Osteocyte (in vitro differentiated cells): ENCODE data around the gene TRIP13. TPM values are rescaled to one million over a fixed set of nuclear protein-coding genes. Genes with fewer than 3 reads are reported as not detected.
A peak's percentile ranks its signal among the peaks of the same experiment; 100 is the strongest.

ENCODE experiments used
- DNase-seq: peaks from one replicate; pipeline ENCODE4 v3.0.0; 2021; ENCODE audit warnings: mixed read lengths; ENCODE audit not compliant: unreplicated experiment; ENCODE audit errors: extremely low spot score
- H3K27ac Mint-ChIP-seq: one replicate; pipeline ENCODE4 v1.8.0; 2021; ENCODE audit warnings: mild to moderate bottlenecking, mixed read lengths; ENCODE audit not compliant: unreplicated experiment
- H3K27me3 Mint-ChIP-seq: one replicate; pipeline ENCODE4 v1.8.0; 2021; ENCODE audit warnings: mixed read lengths; ENCODE audit not compliant: unreplicated experiment
- H3K36me3 Mint-ChIP-seq: one replicate; pipeline ENCODE4 v1.8.0; 2021; ENCODE audit warnings: mixed read lengths; ENCODE audit not compliant: unreplicated experiment
- H3K4me1 Mint-ChIP-seq: one replicate; pipeline ENCODE4 v1.8.0; 2021; ENCODE audit warnings: mixed read lengths; ENCODE audit not compliant: unreplicated experiment
- H3K4me3 Mint-ChIP-seq: one replicate; pipeline ENCODE4 v1.8.0; 2021; ENCODE audit warnings: mild to moderate bottlenecking, moderate library complexity, mixed read lengths; ENCODE audit not compliant: unreplicated experiment
- H3K9me3 Mint-ChIP-seq: one replicate; pipeline ENCODE4 v1.8.0; 2021; ENCODE audit warnings: mixed read lengths; ENCODE audit not compliant: unreplicated experiment
- CTCF ChIP-seq: fragments of 200-600 bp; sonication (generic); IDR thresholded peaks from 2 replicates; pipeline ENCODE4 v1.5.0; 2021; ENCODE audit warnings: antibody characterized with exemption, mild to moderate bottlenecking, moderate library complexity
- total RNA-seq: library from RNA; stranded (reverse); gene quantifications from 2 replicates; pipeline ENCODE4 v1.2.1, GENCODE V29; 2021

Gene TRIP13
- total RNA-seq, 1 donor from 2014 or later, result 6.9 TPM

DNA sequence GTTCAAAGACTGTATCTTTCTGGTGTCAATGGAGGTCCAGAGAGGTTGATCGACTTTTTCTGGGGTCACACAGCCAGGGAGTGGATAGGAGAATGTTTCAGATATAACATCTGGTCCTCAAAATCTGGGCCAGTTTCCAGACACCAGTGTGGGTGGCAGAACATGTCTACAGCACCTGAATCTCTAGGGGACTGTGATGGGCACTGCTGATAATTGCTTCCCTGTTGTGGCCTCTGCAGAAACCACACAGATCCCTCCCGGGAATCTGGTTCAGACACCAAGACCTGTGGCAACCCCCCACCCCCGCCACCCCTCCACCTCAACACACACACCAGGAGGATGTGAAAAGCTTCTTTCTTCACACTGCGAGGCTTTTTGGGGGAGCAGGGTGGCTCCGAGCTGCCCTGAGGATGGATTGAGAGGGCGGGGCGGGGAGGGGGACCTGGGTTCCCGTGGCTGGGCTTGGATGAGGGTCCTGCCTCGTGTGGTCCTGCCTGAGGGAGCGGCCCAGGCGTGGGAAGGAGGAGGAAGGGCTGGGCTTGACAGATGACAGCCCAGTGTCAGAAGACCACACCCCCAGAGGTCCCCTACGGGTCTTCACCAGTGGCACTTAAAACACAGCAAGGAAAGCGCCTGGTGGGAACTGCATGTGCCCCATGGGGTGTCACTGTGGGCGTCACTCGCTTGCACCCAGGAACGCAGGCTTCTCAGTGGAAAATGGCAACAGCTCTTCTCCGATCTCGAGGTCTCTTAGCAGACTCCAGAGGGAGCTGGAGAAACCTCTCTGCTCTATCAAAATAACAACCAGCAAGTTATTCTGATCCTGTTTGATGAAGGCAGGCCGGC is 55.2 kb downstream of the TRIP13 start:
- Mint-ChIP-seq H3K27me3 (peaks cover 66% of the 10 kb centered on the region), H3K4me1 (peaks cover 11% of the 10 kb centered on the region), H3K9me3 (peaks cover 18% of the 10 kb centered on the region), H3K4me3 (no peak overlapping the region), H3K27ac (no peak overlapping the region), H3K36me3 (peaks cover 2% of the 10 kb centered on the region)
- peak; percentile 7 for TF ChIP-seq CTCF
- DNase-seq, result no peak

DNA sequence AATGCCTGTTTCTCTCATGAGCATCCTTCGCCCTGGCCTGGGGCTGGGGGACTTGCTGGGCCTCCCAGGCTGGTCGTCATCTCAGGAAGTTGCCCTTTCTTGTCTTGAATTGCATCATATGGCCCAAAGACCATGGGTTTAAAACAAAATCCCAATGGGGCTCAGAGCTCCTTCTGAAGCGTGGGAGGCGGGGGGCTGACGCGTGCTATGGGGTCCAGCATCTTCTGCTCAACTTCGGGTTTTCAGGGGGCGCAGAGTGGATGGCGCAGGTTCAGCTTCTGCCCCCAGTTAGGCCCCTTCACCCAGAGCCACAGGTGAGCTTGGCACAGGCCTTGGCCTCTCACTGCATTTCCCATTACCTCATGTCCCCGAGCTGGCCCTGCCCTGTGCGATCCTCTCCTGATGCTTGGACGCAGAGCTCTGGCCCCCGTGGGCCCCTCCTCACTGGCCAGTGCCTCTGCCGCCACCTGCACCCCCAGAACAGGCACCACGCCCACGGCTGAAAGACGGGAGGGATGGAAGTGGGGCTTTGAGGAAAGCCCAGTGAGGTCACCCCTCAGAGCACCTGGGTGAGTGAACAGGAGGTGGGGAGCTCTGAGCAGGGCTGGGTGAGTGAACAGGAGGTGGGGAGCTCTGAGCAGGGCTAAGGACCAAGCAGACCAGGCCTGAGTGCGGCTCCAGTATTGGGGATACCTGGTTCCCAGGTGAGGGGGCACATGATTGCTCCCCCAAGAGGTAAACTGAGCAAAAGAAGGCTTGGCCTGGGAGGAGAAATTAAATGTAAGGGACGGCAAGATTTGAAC is 56.0 kb downstream of the TRIP13 start:
- Mint-ChIP-seq H3K9me3 (peaks cover 18% of the 10 kb centered on the region), H3K27me3 (peaks cover 68% of the 10 kb centered on the region), H3K4me1 (peaks cover 9% of the 10 kb centered on the region), H3K4me3 (no peak overlapping the region), H3K27ac (no peak overlapping the region), H3K36me3 (peaks cover 2% of the 10 kb centered on the region)
- no peak for TF ChIP-seq CTCF
- DNase-seq, result no peak

DNA sequence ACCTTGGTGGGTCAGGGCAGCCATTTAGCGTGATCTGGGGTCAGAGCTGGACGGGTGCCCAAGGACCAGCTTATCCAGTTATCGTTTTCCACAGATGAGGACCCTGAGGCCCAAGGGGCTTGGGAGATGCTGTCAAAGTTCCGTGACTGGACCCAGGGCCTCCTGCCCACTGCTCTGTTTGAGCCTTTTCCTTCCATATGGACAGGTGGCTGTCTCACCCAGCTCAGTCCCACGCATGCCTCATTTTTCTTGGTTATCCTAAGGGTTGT is 56.5 kb downstream of the TRIP13 start:
- TF ChIP-seq CTCF, result no peak
- Mint-ChIP-seq H3K9me3 (peaks cover 18% of the 10 kb centered on the region), H3K27me3 (peaks cover 69% of the 10 kb centered on the region), H3K36me3 (peaks cover 2% of the 10 kb centered on the region), H3K27ac (no peak overlapping the region), H3K4me1 (peaks cover 7% of the 10 kb centered on the region), H3K4me3 (no peak overlapping the region)
- DNase-seq, result no peak

DNA sequence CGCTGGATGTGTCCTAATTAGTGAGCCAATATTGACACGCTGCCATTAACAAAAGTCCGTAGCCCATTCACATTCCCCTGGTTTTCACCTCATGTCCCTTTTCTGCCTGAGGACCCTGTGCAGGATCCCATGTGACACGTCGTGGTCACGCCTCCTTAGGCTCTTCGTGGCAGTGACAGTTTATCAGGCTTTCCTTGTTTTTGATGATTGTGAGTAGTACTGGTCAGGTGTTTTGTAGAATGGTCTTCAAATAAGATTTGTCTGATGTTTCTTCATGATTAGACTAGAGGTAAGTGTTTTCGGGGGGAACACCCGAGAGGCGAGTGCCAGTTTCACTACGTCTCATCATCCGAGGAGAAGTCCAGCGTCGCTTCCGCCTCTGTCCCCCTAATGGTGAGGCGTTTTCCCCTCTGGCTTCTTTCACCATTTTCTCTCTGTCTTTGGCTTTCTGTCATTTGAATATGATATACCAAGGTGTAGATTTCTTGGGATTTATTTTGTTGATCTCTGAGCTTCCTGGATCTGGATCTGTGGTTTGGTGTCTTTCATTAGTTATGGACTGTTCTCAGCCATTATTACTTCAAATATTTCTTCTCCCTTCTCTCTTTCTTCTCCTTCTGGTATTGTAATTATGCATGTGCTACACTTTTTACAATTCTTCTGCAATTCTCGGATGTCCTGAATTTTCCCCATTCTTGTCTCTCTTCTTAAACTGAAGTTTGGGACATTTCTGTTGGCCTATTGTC is 57.3 kb downstream of the TRIP13 start:
- Mint-ChIP-seq H3K27me3 (peaks cover 67% of the 10 kb centered on the region), H3K4me1 (peaks cover 7% of the 10 kb centered on the region), H3K9me3 (peaks cover 18% of the 10 kb centered on the region), H3K36me3 (peaks cover 2% of the 10 kb centered on the region), H3K4me3 (no peak overlapping the region), H3K27ac (no peak overlapping the region)
- no peak for TF ChIP-seq CTCF
- DNase-seq, result no peak
